Gastrocnemius medialis (tissue), 4 donors: ENCODE data around the gene PDZK1IP1. TPM values are rescaled to one million over a fixed set of nuclear protein-coding genes. Genes with fewer than 3 reads are reported as not detected.

ENCODE experiments used
- ATAC-seq, 2 donors: fragments of 150-250 bp; one replicate each; pipeline ENCODE4 v1.9.1; 2016
- DNase-seq, 2 donors: peaks; one replicate each; pipeline ENCODE4 v3.0.0-alpha.2; 2019
- H3K27ac ChIP-seq, 4 donors: fragments of 200-600 bp; sonication (generic); 1 replicate in 1 of 4; 2 replicates in 3 of 4; pipeline ENCODE4 v1.5.1; 2016 to 2018; ENCODE audit warnings: mild to moderate bottlenecking in 2 of 4, moderate library complexity in 1 of 4
- H3K27me3 ChIP-seq, 3 donors: fragments of 200-600 bp; sonication (generic) in 2 of 3; 1 replicate in 1 of 3; 2 replicates in 2 of 3; pipeline versions ENCODE4 v1.5.1 to v1.6.0; 2016 to 2019; ENCODE audit warnings: mild to moderate bottlenecking in 1 of 3, moderate library complexity in 1 of 3
- H3K36me3 ChIP-seq, 2 donors: fragments of 200-600 bp; sonication (generic) in 1 of 2; one replicate each; pipeline ENCODE4 v1.5.1; 2017 to 2018
- H3K4me1 ChIP-seq, 2 donors: fragments of 200-600 bp; sonication (generic) in 1 of 2; one replicate each; pipeline ENCODE4 v1.5.1; 2016 to 2017; ENCODE audit warnings: mild to moderate bottlenecking in 2 of 2
- H3K4me3 ChIP-seq, 4 donors: fragments of 200-600 bp; sonication (generic) in 3 of 4; 1 replicate in 1 of 4; 2 replicates in 3 of 4; pipeline ENCODE4 v1.5.1; 2016 to 2019; ENCODE audit warnings: mild to moderate bottlenecking in 2 of 4
- H3K9me3 ChIP-seq, 3 donors: fragments of 200-600 bp; sonication (generic) in 2 of 3; 1 replicate in 1 of 3; 2 replicates in 2 of 3; pipeline ENCODE4 v1.5.1; 2016 to 2019
- POLR2A ChIP-seq, 2 donors: fragments of 450-650 bp; IDR thresholded peaks; one replicate each; pipeline ENCODE4 v1.6.1; 2017; ENCODE audit warnings: antibody characterized with exemption in 2 of 2, mild to moderate bottlenecking in 2 of 2, moderate library complexity in 2 of 2
- in situ Hi-C, 4 donors: fragments of 200-750 bp; cut with MboI; loops; one replicate each; pipeline versions ENCODE4 v1.15.0 to v1.8.0; 2017; ENCODE audit warnings: low sequenced_read_pairs in 4 of 4
- intact Hi-C: fragments of 100-400 bp; cut with DNase I; formaldehyde crosslinking; loops from one replicate; pipeline ENCODE4 v1.15.1; 2023; ENCODE audit warnings: low total_unique reads
- total RNA-seq, 4 donors: library from RNA; depleted of rRNA; stranded (reverse); fragments of >200 nt; gene quantifications; one replicate each; pipeline versions ENCODE4 v1.1.0 to v1.2.3, GENCODE V29; 2016
- TF ChIP-seq, protein P1 (sequence below), 5 experiments: fragments of 450-650 bp in 3 of 5; fragments of 200-600 bp in 2 of 5; sonication (generic) in 2 of 5; IDR thresholded peaks in 4 of 5; conservative IDR thresholded peaks in 1 of 5; 1 replicate in 4 of 5; 2 replicates in 1 of 5; pipeline ENCODE4 v1.5.1; 2016 to 2019; ENCODE audit warnings: antibody characterized with exemption in 5 of 5, mild to moderate bottlenecking in 3 of 5, moderate library complexity in 3 of 5

Gene PDZK1IP1
- total RNA-seq, 4 donors from 2014 or later = 1.8 to 10.9 (median 3.9) TPM; not detected in 1

DNA sequence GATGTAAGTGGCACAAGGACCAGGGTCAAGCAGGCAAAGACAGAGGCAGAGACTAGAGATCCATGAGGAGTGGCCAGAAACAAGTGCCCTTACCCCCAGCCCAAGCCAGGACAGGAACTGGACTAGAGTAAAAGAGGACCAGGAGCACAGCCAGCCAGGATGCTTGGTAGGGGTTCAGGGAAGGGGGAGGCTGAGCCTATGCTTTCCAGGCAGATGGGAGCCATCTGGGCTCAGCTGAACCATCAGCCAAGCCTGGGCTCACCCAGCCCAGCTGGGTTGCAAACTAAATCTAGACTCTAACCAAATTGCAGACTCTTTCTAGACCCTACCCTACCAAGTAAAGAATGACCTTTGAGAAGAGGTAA is 15.2 kb downstream of the PDZK1IP1 start:
- TF ChIP-seq POLR2A (IDR thresholded peaks at IDR 0.05) = no peak
- TF ChIP-seq, protein P1, sequence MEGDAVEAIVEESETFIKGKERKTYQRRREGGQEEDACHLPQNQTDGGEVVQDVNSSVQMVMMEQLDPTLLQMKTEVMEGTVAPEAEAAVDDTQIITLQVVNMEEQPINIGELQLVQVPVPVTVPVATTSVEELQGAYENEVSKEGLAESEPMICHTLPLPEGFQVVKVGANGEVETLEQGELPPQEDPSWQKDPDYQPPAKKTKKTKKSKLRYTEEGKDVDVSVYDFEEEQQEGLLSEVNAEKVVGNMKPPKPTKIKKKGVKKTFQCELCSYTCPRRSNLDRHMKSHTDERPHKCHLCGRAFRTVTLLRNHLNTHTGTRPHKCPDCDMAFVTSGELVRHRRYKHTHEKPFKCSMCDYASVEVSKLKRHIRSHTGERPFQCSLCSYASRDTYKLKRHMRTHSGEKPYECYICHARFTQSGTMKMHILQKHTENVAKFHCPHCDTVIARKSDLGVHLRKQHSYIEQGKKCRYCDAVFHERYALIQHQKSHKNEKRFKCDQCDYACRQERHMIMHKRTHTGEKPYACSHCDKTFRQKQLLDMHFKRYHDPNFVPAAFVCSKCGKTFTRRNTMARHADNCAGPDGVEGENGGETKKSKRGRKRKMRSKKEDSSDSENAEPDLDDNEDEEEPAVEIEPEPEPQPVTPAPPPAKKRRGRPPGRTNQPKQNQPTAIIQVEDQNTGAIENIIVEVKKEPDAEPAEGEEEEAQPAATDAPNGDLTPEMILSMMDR (IDR thresholded peaks at IDR 0.05 in 4 of 5, conservative IDR thresholded peaks at IDR 0.05 in 1 of 5) = no peak
- intact Hi-C loops = loop anchor here (5.0 kb wide), 3 partner anchors 158 to 538 kb away; partner anchors contain the start of gene CMPK1
- in situ Hi-C loops = loop anchor here (10.0 to 25.0 kb wide), 5 partner anchors 163 to 538 kb away; partner anchors contain the start of genes CMPK1 (in 2 of the 4), FOXD2 (in 1 of the 4) and FOXE3 (in 1 of the 4)
- Histone ChIP-seq H3K36me3 (no peaks in the 10 kb centered on the region), H3K27me3 (peaks cover 0 to 5% (median 0%) of the 10 kb centered on the region in 3 donors), H3K9me3 (no peaks in the 10 kb centered on the region), H3K27ac (no peak overlapping the region), H3K4me1 (peaks cover 4 to 5% of the 10 kb centered on the region in 2 donors), H3K4me3 (no peak overlapping the region)
- DNase-seq (no peak), ATAC-seq (no peak)

DNA sequence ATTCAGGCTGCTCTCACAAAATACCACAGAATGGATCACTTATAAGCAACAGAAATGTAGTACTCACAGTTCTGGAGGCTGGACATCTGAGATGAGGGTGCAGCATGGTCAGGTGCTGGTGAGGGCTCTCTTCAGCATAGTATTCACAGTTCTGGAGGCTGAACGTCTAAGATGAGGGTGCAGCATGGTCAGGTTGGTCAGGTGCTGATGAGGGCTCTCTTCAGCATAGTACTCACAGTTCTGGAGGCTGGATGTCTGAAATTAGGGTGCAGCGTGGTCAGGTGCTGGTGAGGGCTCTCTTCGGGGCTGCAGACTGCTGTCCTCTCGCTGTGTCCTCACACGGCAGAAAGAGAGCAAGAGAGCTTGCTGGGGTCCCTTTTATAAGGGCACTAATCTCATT is 17.1 kb downstream of the PDZK1IP1 start:
- intact Hi-C loops = no loop called here
- Histone ChIP-seq H3K9me3 (no peaks in the 10 kb centered on the region), H3K27ac (no peak overlapping the region), H3K4me3 (no peak overlapping the region), H3K4me1 (no peaks in the 10 kb centered on the region), H3K36me3 (no peaks in the 10 kb centered on the region), H3K27me3 (peaks cover 0 to 5% (median 0%) of the 10 kb centered on the region in 3 donors)
- no peak for TF ChIP-seq POLR2A (IDR thresholded peaks at IDR 0.05)
- TF ChIP-seq, protein P1 (IDR thresholded peaks at IDR 0.05 in 4 of 5, conservative IDR thresholded peaks at IDR 0.05 in 1 of 5) = no peak
- no peak for DNase-seq
- in situ Hi-C loops = loop anchor here in 1 of 4 donors (10.0 kb wide), 1 partner anchor 532 kb away; no protein-coding TSS in a partner anchor
- no peak for ATAC-seq

DNA sequence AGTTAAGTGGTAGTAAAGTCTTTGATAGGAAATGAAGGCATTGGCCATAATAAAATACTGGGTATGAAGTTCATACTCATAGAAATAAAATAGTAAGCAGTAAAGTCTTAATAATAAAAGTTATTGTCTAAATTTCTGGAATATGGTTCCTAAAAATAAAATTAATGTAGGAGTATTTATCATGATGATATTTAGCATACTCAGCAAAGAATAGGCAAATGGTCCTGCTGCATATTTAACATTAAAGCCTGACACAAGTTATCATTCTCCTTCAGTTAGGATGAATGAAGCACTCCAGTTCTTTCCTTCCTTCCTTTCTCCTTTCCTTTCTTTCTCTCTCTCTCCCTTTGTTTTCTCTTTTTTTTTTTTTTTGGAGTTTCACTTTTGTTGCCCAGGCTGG is 25.3 kb downstream of the PDZK1IP1 start:
- no peak overlapping the region for H3K27ac ChIP-seq
- TF ChIP-seq POLR2A (IDR thresholded peaks at IDR 0.05) = no peak
- TF ChIP-seq, protein P1 (IDR thresholded peaks at IDR 0.05 in 4 of 5, conservative IDR thresholded peaks at IDR 0.05 in 1 of 5) = no peak
- no peaks in the 10 kb centered on the region for H3K9me3 ChIP-seq
- no peaks in the 10 kb centered on the region for H3K4me1 ChIP-seq
- H3K4me3 ChIP-seq = no peak overlapping the region
- intact Hi-C loops = no loop called here
- DNase-seq = no peak
- H3K27me3 ChIP-seq = peaks cover 0 to 3% (median 0%) of the 10 kb centered on the region in 3 donors
- ATAC-seq = no peak
- in situ Hi-C loops = no loop called here
- H3K36me3 ChIP-seq = no peaks in the 10 kb centered on the region

DNA sequence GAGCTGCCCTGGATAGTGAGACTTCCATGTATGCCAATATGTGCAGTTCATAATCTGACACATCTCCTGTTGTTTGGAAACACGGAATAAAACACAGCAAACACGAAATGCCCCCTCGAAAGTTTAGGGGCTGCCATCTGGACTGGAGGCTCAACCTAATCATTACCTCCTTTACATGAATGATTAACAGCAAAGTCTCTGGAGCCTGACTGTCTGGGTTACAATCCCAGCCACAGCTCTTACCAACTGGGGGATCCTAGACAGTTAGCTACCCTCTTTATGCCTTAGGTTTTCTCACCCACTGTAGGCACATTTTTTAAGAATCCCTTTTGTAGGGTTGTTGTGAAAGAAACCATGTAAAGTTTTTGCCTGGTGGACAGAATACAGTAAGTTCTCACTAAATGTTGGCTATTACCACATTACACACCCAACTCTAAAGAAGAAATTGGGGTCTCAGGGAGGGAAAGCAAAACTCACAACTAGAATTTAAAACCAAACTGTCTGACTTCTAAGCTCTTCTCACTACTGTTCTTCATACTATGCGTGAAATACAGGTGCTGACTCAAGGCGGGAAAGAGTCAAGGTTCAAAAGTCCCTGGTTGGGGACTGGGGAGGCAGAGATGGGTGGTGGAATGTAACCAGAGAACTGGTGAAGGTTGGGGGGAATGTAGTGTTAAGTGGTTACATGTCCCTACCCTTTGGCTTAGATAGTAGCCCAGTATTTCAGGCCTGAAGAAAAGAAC is 28.4 kb downstream of the PDZK1IP1 start:
- TF ChIP-seq, protein P1 (IDR thresholded peaks at IDR 0.05 in 4 of 5, conservative IDR thresholded peaks at IDR 0.05 in 1 of 5) = no peak
- TF ChIP-seq POLR2A (IDR thresholded peaks at IDR 0.05) = no peak
- Histone ChIP-seq H3K9me3 (no peaks in the 10 kb centered on the region), H3K4me3 (no peak overlapping the region), H3K36me3 (no peaks in the 10 kb centered on the region), H3K4me1 (no peaks in the 10 kb centered on the region), H3K27ac (no peak overlapping the region), H3K27me3 (peaks cover 0 to 3% (median 0%) of the 10 kb centered on the region in 3 donors)
- no peak for ATAC-seq
- intact Hi-C loops (no loop called here), in situ Hi-C loops (no loop called here)
- DNase-seq = no peak
